GM18519 (cell line): ENCODE measurements around the gene WHRN.

Experiments
- ATAC-seq: cut with Tn5 transposase; IDR thresholded peaks from one replicate; pipeline ENCODE4 v1.9.1; 2021; ENCODE audit warnings: mild to moderate bottlenecking, moderate library complexity; ENCODE audit not compliant: unreplicated experiment, low FRiP score

WHRN gene

GRCh38 chr9:114426046-114426948 lies 79.0 kb downstream of the WHRN start:
- no peak for ATAC-seq

DNA sequence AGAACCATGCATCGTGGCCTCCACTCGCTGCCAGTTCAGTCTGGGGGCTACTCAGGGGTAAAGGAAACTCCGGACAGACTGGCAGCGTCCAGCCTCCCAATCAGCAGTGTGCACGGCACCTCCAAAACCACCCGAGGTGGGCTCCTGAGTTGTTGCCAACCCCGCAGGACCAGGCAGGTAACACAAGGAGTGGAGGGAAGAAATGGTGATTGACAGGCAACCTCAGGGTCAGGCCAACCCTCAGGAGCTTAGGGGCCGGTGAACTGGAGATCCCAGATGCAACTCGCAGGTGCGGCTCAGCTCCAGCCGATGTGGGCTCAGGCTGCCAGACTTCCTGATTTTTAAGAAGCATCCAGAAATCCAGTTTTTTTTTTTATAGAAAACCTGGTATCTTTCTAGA lies 80.1 kb downstream of the WHRN start:
- no peak for ATAC-seq

- ATAC-seq, result no peak
Measured at GRCh38 chr9:114424126-114424525, 81.1 kb downstream of the WHRN start.

- ATAC-seq, result no peak
Measured at GRCh38 chr9:114423181-114423580, 82.1 kb downstream of the WHRN start.

GRCh38 chr9:114421147-114421546 lies 84.1 kb downstream of the WHRN start:
- ATAC-seq, result no peak

DNA sequence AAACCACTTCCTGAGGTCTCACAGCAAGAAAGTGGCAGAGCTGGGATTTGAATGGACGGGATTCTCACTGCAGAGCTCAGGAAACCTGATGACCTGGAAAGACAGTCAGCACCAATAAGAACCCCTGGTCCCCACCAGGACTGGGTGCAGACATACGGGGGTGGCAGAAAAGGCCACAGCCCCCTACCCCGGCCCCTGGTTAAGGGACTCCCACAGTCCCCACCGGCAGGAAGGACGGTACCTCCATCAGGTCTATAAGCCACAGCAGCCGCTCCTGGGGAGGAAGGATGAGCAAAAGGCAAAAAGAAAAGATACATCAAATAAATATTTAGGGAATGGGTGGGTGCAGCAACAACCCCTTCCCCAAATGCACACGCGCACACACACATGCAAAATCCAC lies 85.5 kb downstream of the WHRN start:
- ATAC-seq, result no peak

- ATAC-seq, result no peak
Measured at GRCh38 chr9:114418053-114418452, 87.2 kb downstream of the WHRN start.

DNA sequence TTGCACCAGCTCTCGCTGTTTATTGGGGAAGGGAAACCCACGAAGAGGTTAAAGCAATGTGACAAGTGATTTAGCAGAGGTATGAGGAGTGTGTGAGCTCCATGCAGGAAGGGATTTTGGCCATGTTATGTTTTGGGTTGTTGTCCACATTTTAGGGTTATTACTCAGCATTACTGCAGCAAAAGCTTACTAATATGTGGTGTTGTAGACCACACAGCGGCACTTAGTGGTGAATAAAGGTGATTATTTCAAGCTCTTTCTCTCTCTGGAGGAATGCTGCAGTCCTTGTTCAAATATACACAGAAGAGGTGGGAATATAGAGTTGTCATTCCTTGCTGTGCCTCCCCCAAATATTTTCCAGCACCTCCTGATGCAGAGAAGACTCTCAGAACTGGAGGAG lies 87.8 kb downstream of the WHRN start:
- ATAC-seq, result no peak

DNA sequence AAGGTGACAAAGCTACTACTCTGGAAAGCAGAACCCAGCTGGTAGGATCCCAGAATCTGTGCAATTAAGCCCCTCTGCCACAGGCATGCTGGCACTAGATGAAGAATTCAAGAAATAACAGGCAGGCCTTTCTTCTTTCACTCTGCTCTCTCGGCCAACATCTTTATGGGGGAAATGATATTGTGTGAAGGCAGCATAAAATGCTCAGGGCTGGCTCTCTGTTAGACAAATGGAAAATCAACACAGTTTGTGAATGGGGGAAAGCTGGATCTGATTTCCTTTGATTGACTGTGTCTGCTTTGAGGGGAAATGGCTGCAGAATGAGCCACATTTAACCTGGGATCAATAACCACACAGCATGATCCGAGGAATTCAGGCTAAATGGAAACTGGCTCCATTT lies 88.4 kb downstream of the WHRN start:
- no peak for ATAC-seq

DNA sequence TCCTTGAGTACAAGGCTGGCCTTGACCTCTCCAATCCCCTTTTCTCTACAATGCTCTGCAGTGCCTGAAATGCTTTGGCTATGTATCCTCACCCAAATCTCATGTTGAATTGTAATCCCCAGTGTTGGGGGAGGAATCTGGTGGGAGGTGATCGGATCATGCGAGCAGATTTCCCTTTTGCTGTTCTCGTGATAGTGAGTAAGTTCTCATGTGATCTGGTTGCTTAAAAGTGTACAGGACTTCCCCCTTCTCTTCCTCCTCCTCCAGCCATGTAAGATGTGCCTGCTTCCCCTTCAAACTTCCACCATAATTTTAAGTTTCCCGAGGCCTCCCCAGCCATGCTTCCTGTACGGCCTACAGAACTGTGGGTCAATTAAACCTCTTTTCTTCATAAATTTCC lies 89.0 kb downstream of the WHRN start:
- no peak for ATAC-seq

- ATAC-seq, result no peak
Measured at GRCh38 chr9:114414346-114414745, 90.9 kb downstream of the WHRN start.

GRCh38 chr9:114413861-114414301 lies 91.4 kb downstream of the WHRN start:
- no peak for ATAC-seq

DNA sequence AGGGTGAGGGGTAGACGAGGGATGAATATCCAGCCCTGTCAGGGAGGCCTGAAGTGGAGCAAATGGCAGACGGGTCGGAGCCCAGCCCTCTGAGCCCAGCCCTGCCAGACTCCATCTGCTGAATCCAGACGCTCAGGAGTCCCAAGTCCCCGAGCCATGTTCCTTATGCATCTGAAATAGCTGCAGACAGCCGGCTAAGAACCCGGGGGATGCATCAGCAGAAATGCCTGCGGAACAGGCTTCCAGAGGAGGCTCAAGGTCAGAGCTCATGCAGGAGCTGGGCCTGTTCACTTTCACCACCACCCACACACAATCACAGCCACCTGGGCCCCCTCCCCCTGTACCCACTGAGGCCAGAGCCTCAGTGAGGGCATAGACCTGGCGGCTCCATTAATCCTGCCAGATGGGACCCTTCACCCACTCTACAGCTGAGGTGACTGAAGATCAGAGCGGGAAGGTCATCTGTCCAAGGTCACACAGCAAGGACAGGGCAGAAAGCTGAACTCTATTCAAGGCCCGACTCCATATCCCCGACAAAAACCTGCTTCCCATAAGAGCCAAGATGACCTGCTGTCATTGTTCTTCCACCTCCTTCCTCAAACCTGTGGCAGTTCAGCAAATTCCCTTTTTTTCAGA lies 93.1 kb downstream of the WHRN start:
- ATAC-seq, result no peak

- no peak for ATAC-seq
Measured at GRCh38 chr9:114411452-114411851, 93.8 kb downstream of the WHRN start.

DNA sequence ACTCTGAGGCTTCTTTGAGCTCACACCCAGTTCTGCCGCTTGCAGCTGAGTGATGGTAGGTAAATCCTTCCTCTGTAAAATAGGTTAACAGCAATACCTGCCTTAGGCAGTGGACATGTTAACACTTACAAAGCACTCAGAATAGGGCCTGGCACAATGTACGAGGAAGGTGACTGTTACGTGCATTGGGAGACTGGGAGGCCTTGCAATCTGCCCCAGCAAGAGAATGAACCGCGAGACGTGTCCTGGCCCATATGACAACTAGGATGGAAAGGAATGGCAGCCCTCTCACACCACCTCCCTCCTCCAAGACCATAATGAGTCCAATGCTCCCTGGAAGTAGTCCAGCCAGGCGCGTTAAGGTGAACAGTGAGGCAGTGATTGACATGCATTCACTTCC lies 94.4 kb downstream of the WHRN start:
- no peak for ATAC-seq

DNA sequence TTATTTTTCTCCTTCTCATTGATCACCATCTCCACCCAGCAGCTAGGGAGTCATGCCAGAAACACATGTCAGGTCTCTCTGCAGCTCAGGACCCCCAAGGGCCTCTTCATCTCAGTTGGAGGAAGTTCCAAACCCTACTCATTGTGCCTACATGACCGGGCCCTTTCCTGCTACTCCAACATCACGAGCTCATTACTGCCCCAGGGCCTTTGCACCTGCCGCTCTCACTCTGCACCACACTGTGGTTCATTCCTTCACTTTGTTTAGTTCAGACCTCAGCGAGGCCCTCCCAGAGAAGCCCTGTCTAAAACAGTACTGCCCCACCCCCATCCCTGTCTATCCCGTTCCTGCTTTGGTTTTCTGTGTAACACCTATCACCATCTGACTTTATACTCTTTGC lies 95.4 kb downstream of the WHRN start:
- no peak for ATAC-seq

DNA sequence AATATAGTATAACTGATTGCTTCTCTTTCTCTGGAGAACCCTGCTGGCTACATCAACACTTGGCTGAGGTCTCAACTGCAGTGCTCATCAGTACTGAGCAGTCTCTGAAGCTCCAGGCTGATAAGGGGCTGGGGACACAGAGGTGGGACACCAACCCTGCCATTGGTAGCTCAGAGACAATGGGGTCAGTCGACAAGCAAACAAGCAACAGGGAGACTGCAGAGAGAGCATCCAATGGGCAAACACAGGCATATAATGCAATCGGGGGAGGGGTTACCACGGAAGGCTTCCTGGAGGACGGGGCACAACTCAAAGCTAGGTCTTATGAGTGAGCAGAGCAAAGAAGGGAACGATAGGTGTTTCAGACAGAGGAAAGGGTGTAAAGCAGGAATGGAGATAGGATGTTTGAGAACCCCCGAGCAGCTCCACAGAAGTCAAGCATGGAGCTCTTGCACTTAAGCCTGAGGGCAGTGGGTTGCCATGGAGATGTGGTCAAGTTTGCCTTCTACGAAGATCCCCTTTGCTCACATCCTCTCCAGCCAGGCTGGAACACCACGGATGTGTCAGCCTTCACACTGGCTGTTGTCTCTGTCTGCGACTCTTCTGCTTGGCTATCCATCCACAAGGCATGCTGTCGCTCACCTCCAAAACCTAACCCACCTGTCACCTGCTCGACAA lies 96.0 kb downstream of the WHRN start:
- ATAC-seq, result no peak

DNA sequence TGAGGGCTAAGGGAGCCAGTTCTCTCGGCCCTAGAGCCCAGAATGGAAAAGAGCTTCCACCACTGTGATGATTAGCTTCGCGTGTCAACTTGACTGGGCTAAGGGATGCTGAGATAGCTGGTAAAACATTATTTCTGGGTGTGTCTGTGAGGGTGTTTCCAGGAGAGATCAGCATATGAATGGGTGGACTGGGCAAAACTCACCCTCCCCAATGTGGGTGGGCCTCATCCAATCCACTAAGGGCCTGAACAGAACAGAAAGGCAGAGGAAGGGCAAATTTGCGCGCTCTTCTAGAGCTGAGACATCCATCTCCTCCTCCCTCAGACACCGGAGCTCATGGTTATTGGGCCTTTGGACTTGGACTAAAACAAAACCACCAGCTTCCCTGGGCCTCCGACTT lies 96.6 kb downstream of the WHRN start:
- ATAC-seq, result no peak

DNA sequence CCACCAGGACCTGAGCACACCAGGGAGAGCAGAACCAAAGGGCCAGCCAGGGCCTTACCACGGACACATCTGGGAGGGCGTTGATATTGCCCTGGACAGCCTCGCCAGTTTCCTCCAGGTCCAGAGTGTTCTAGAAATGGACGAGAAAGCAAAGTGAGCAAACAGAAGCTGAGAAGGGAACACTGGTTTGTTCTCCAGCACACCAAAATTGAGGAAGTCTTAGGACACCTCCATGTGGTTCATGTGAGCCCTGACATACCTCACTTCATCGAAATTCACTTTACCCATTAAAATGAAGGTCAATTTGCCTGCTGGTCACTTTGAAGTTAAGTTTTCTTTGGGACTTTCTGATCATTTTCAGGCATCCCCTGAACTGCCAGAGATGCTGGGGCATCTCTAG lies 97.4 kb downstream of the WHRN start:
- no peak for ATAC-seq

DNA sequence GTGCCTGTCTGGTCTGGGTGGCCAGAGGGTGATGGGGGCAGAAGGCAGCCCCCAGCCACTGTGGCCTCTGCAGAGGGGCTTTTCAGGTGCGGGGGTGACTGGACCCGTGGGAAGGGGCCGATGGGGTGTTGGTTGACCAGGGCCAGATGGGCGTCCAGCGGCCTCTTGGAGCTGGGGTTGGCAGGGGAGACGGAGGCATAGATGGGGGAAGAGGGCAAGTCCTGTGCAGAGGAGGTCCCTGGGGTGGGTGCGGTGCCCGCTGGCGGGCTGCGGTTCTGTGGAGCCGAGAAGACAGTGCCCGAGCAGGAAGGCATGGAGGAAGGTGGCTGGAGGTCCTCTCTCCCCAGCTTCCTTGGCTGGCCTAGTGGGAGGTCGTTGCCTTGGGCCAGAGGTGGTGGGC lies 98.8 kb downstream of the WHRN start:
- no peak for ATAC-seq

GRCh38 chr9:114405294-114406034 lies 99.8 kb downstream of the WHRN start:
- peak; percentile 79 for ATAC-seq
